Measurements from ENCODE around the gene SPANXC. TPM values are rescaled to one million over a fixed set of nuclear protein-coding genes. Genes with fewer than 3 reads are reported as not detected.
"Not testable (repeated sequence)": the region's sequence is repeated elsewhere in the genome, so short reads cannot be mapped to it uniquely, and the experiment has no call there.

SPANXC gene
- not detected for polyA plus RNA-seq (2013, experiment 1 of 4)
- polyA plus RNA-seq (2013, experiment 2 of 4): not detected
- not detected for polyA plus RNA-seq (2013, experiment 3 of 4)
- polyA plus RNA-seq (2013, experiment 4 of 4): not detected

- not testable (repeated sequence) for H3K4me3 ChIP-seq (ENCODE audit: insufficient read depth, low read depth, low read length); H3K36me3 ChIP-seq (ENCODE audit: control insufficient read depth, insufficient read depth, low read length); H3K9me3 ChIP-seq (ENCODE audit: control insufficient read depth, low read length); H3K27ac ChIP-seq (ENCODE audit: insufficient read depth, low read depth, low read length, poor library complexity, severe bottlenecking); H3K27me3 ChIP-seq (ENCODE audit: control insufficient read depth, insufficient read depth, low read length, poor library complexity, severe bottlenecking); H3K4me1 ChIP-seq (ENCODE audit: control insufficient read depth, insufficient read depth, low read length)
- 90% methylated on average over 2 of the region's 12 CpGs; no CpG with 5 or more reads in 1 of the 2 experiments for WGBS, 2 experiments
Observed at GRCh38 chrX:141242417-141242816, at the start of gene SPANXC. Gene SPANXC (minus strand): TSS chrX:141242517. CDS start chrX:141242457, 60 bp downstream.

GRCh38 chrX:141279476-141279875 is 37.2 kb upstream of the SPANXC start:
- Histone ChIP-seq H3K36me3 (ENCODE audit: control insufficient read depth, insufficient read depth, low read length) (no peaks in the 10 kb centered on the region), H3K27ac (ENCODE audit: insufficient read depth, low read depth, low read length, poor library complexity, severe bottlenecking) (no peak overlapping the region), H3K27me3 (ENCODE audit: control insufficient read depth, insufficient read depth, low read length, poor library complexity, severe bottlenecking) (no peaks in the 10 kb centered on the region), H3K4me1 (ENCODE audit: control insufficient read depth, insufficient read depth, low read length) (no peaks in the 10 kb centered on the region), H3K9me3 (ENCODE audit: control insufficient read depth, low read length) (no peaks in the 10 kb centered on the region), H3K4me3 (ENCODE audit: insufficient read depth, low read depth, low read length) (no peak overlapping the region)
- 93 to 100% methylated on average over 2 of the region's 2 CpGs for WGBS, 2 experiments

- 13 to 40% methylated on average over 1 to 2 of the region's 3 CpGs for WGBS, 2 experiments
- Histone ChIP-seq H3K27ac (ENCODE audit: insufficient read depth, low read depth, low read length, poor library complexity, severe bottlenecking) (no peak overlapping the region), H3K27me3 (ENCODE audit: control insufficient read depth, insufficient read depth, low read length, poor library complexity, severe bottlenecking) (no peaks in the 10 kb centered on the region), H3K4me1 (ENCODE audit: control insufficient read depth, insufficient read depth, low read length) (no peaks in the 10 kb centered on the region), H3K36me3 (ENCODE audit: control insufficient read depth, insufficient read depth, low read length) (no peaks in the 10 kb centered on the region), H3K4me3 (ENCODE audit: insufficient read depth, low read depth, low read length) (no peak overlapping the region), H3K9me3 (ENCODE audit: control insufficient read depth, low read length) (no peaks in the 10 kb centered on the region)
Observed at GRCh38 chrX:141278306-141278705, 36.0 kb upstream of the SPANXC start.

- Histone ChIP-seq H3K27me3 (ENCODE audit: control insufficient read depth, insufficient read depth, low read length, poor library complexity, severe bottlenecking) (no peaks in the 10 kb centered on the region), H3K27ac (ENCODE audit: insufficient read depth, low read depth, low read length, poor library complexity, severe bottlenecking) (no peak overlapping the region), H3K4me1 (ENCODE audit: control insufficient read depth, insufficient read depth, low read length) (no peaks in the 10 kb centered on the region), H3K4me3 (ENCODE audit: insufficient read depth, low read depth, low read length) (no peak overlapping the region), H3K9me3 (ENCODE audit: control insufficient read depth, low read length) (no peaks in the 10 kb centered on the region), H3K36me3 (ENCODE audit: control insufficient read depth, insufficient read depth, low read length) (no peaks in the 10 kb centered on the region)
- 92% methylated on average over 1 of the region's 1 CpG; no CpG with 5 or more reads in 1 of the 2 experiments for WGBS, 2 experiments
Observed at GRCh38 chrX:141258080-141258479, 15.8 kb upstream of the SPANXC start.

GRCh38 chrX:141221611-141222010 is 20.7 kb downstream of the SPANXC start:
- Histone ChIP-seq H3K27ac (ENCODE audit: insufficient read depth, low read depth, low read length, poor library complexity, severe bottlenecking) (no peak overlapping the region), H3K36me3 (ENCODE audit: control insufficient read depth, insufficient read depth, low read length) (no peaks in the 10 kb centered on the region), H3K9me3 (ENCODE audit: control insufficient read depth, low read length) (no peaks in the 10 kb centered on the region), H3K4me3 (ENCODE audit: insufficient read depth, low read depth, low read length) (no peak overlapping the region), H3K4me1 (ENCODE audit: control insufficient read depth, insufficient read depth, low read length) (no peaks in the 10 kb centered on the region), H3K27me3 (ENCODE audit: control insufficient read depth, insufficient read depth, low read length, poor library complexity, severe bottlenecking) (no peaks in the 10 kb centered on the region)
- WGBS, 2 experiments: 95% methylated on average over 2 of the region's 2 CpGs; no CpG with 5 or more reads in 1 of the 2 experiments

- 92 to 97% methylated on average over 2 of the region's 3 CpGs for WGBS, 2 experiments
- H3K9me3 ChIP-seq (ENCODE audit: control insufficient read depth, low read length): no peaks in the 10 kb centered on the region
- no peaks in the 10 kb centered on the region for H3K4me1 ChIP-seq (ENCODE audit: control insufficient read depth, insufficient read depth, low read length)
- no peak overlapping the region for H3K27ac ChIP-seq (ENCODE audit: insufficient read depth, low read depth, low read length, poor library complexity, severe bottlenecking)
- H3K27me3 ChIP-seq (ENCODE audit: control insufficient read depth, insufficient read depth, low read length, poor library complexity, severe bottlenecking): no peaks in the 10 kb centered on the region
- no peaks in the 10 kb centered on the region for H3K36me3 ChIP-seq (ENCODE audit: control insufficient read depth, insufficient read depth, low read length)
- H3K4me3 ChIP-seq (ENCODE audit: insufficient read depth, low read depth, low read length): no peak overlapping the region
Observed at GRCh38 chrX:141220342-141221008, 21.8 kb downstream of the SPANXC start.

- no peaks in the 10 kb centered on the region for H3K27me3 ChIP-seq (ENCODE audit: control insufficient read depth, insufficient read depth, low read length, poor library complexity, severe bottlenecking)
- no peaks in the 10 kb centered on the region for H3K9me3 ChIP-seq (ENCODE audit: control insufficient read depth, low read length)
- WGBS, 2 experiments: 88 to 93% methylated on average over 1 of the region's 1 CpG
- H3K4me1 ChIP-seq (ENCODE audit: control insufficient read depth, insufficient read depth, low read length): no peaks in the 10 kb centered on the region
- no peak overlapping the region for H3K27ac ChIP-seq (ENCODE audit: insufficient read depth, low read depth, low read length, poor library complexity, severe bottlenecking)
- no peak overlapping the region for H3K4me3 ChIP-seq (ENCODE audit: insufficient read depth, low read depth, low read length)
- H3K36me3 ChIP-seq (ENCODE audit: control insufficient read depth, insufficient read depth, low read length): no peaks in the 10 kb centered on the region
Observed at GRCh38 chrX:141214196-141214595, 28.1 kb downstream of the SPANXC start.

GRCh38 chrX:141201962-141202361 is 40.4 kb downstream of the SPANXC start:
- no peaks in the 10 kb centered on the region for H3K9me3 ChIP-seq (ENCODE audit: control insufficient read depth, low read length)
- H3K27me3 ChIP-seq (ENCODE audit: control insufficient read depth, insufficient read depth, low read length, poor library complexity, severe bottlenecking): no peaks in the 10 kb centered on the region
- H3K4me3 ChIP-seq (ENCODE audit: insufficient read depth, low read depth, low read length): no peak overlapping the region
- 89 to 96% methylated on average over 3 of the region's 3 CpGs for WGBS, 2 experiments
- no peaks in the 10 kb centered on the region for H3K36me3 ChIP-seq (ENCODE audit: control insufficient read depth, insufficient read depth, low read length)
- no peak overlapping the region for H3K27ac ChIP-seq (ENCODE audit: insufficient read depth, low read depth, low read length, poor library complexity, severe bottlenecking)
- H3K4me1 ChIP-seq (ENCODE audit: control insufficient read depth, insufficient read depth, low read length): no peaks in the 10 kb centered on the region
